Mucosa of rectum (tissue), 2 donors: ENCODE results near the gene CALML5.

ENCODE experiments used
- H3K27ac ChIP-seq, 2 donors: one replicate each; pipeline ENCODE4 v1.7.0; 2013; ENCODE audit warnings: inconsistent platforms in 2 of 2, low read depth in 2 of 2, low read length in 2 of 2
- H3K27me3 ChIP-seq, 2 donors: one replicate each; pipeline ENCODE4 v1.7.0; 2013; ENCODE audit warnings: low read length in 2 of 2; ENCODE audit not compliant: control insufficient read depth in 2 of 2, insufficient read depth in 2 of 2
- H3K36me3 ChIP-seq, 2 donors: one replicate each; pipeline ENCODE4 v1.7.0; 2013; ENCODE audit warnings: low read length in 2 of 2; ENCODE audit not compliant: control insufficient read depth in 2 of 2, insufficient read depth in 2 of 2
- H3K4me1 ChIP-seq, 2 donors: one replicate each; pipeline ENCODE4 v1.7.0; 2013; ENCODE audit warnings: low read length in 2 of 2, mild to moderate bottlenecking in 1 of 2; ENCODE audit not compliant: control insufficient read depth in 2 of 2, insufficient read depth in 2 of 2
- H3K4me3 ChIP-seq, 2 donors: one replicate each; pipeline ENCODE4 v1.7.0; 2013; ENCODE audit warnings: low read length in 2 of 2
- H3K9ac ChIP-seq, 2 donors: one replicate each; pipeline ENCODE4 v1.7.0; 2013; ENCODE audit warnings: low read length in 2 of 2, low read depth in 1 of 2, mild to moderate bottlenecking in 1 of 2
- H3K9me3 ChIP-seq, 2 donors: one replicate each; pipeline ENCODE4 v1.7.0; 2013; ENCODE audit warnings: low read length in 2 of 2; ENCODE audit not compliant: control insufficient read depth in 2 of 2
- donor health status: healthy.
- donor health status: Normal muscosa, but diverticular disease.

The CALML5 gene

DNA sequence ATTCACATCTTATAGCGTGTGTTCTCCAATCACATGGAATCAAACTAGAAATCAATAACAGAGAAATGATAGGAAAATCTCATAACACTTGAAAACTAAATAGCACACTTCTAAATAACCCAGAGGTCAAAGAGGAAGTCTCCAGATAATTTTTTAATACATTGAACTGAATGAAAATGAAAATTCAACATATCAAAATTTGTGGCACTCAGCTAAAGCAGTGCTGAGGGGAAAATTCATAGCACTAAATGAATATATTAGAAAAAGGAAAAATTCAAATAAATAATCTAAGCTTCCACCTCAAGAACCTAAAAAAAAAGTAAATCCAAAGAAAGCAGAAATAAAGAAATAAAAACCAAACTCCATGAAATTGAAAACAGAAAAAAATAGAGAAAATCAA lies 42.7 kb upstream of the CALML5 start:
- Histone ChIP-seq H3K27ac (no peak overlapping the region), H3K36me3 (no peaks in the 10 kb centered on the region), H3K4me1 (peaks cover 28 to 38% of the 10 kb centered on the region in 2 donors), H3K4me3 (no peak overlapping the region), H3K9ac (no peak overlapping the region), H3K27me3 (no peaks in the 10 kb centered on the region), H3K9me3 (no peaks in the 10 kb centered on the region)

DNA sequence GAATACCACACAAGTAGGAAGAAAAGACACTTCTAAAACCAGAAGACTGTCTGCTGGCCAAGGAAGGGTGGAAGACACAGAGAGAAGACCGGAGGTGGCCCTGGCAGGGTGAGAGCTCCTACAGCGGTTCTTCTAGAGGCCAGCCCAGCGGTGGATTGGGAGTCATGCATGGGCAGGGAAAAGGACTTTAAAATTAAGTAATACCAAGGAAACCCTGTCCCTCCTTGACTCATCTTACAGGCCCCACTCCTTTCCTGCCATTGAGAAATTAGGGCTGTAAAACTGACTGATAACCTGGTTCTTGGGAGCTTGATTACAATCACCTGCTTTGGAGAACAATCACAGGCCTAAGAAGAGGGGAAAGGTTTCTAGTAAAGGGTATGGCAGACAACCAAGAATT lies 41.5 kb upstream of the CALML5 start:
- H3K4me1 ChIP-seq, result peaks cover 17 to 26% of the 10 kb centered on the region in 2 donors
- no peak overlapping the region for H3K4me3 ChIP-seq
- no peaks in the 10 kb centered on the region for H3K36me3 ChIP-seq
- H3K9me3 ChIP-seq, result no peaks in the 10 kb centered on the region
- H3K27me3 ChIP-seq, result no peaks in the 10 kb centered on the region
- no peak overlapping the region for H3K9ac ChIP-seq
- no peak overlapping the region for H3K27ac ChIP-seq

DNA sequence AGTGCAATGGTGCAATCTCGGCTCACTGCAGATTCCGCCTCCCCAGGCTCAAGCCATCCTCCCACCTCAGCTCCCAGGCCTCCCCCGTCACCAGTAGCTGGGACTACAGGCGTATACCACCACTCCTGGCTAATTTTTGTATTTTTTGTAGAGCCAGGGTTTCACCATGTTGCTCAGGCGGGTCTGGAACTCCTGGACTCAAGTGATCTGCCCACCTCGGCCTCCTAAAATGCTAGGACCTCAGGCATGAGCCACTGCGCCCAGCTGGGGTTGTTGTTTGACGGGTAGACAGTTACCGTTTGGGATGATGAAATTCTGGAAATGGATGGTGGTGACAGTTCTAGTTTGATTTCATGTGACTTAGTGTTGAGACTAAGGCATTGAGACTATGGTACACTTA lies 40.7 kb upstream of the CALML5 start:
- Histone ChIP-seq H3K36me3 (no peaks in the 10 kb centered on the region), H3K9me3 (no peaks in the 10 kb centered on the region), H3K9ac (no peak overlapping the region), H3K27me3 (no peaks in the 10 kb centered on the region), H3K27ac (no peak overlapping the region), H3K4me3 (no peak overlapping the region), H3K4me1 (peaks cover 9 to 18% of the 10 kb centered on the region in 2 donors)

DNA sequence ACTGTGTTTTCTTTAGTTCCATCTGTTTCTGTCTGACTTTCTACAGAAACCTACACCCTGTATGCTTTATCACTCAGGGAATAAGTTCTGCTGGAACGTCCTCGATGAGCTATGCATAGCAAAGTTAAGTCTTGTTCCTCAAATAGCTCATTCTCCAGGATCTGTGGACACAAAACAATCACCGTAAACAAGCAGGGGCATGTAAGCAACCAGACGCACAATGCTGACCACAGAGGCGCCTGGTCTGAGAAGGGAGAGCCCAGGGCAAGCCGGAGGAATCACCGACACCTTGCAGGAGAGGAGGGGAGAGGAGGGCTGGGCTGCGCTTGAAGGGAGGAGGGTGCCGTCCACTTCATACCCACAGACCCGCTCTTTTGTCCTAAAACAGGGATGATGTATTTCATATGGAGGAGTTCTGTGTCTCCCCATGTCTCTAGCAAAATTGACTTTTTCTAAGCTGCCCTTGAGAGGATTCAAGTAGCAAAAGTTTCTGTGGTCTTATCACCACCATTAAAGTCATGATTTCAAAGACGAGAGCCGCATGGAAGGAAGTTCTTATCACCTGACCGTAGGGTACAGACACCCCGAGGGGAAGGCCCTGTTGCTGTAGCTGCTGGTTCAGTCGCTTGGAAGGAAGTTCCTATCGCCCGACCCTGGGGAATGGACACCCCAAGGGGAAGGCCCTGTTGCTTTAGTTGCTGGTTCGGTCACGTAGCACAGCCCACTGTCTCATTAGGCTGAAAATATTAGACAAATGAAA lies 39.7 kb upstream of the CALML5 start:
- Histone ChIP-seq H3K27ac (no peak overlapping the region), H3K4me1 (peaks cover under 1 to 9% of the 10 kb centered on the region in 2 donors), H3K4me3 (no peak overlapping the region), H3K9ac (no peak overlapping the region), H3K27me3 (no peaks in the 10 kb centered on the region), H3K36me3 (no peaks in the 10 kb centered on the region), H3K9me3 (no peaks in the 10 kb centered on the region)

DNA sequence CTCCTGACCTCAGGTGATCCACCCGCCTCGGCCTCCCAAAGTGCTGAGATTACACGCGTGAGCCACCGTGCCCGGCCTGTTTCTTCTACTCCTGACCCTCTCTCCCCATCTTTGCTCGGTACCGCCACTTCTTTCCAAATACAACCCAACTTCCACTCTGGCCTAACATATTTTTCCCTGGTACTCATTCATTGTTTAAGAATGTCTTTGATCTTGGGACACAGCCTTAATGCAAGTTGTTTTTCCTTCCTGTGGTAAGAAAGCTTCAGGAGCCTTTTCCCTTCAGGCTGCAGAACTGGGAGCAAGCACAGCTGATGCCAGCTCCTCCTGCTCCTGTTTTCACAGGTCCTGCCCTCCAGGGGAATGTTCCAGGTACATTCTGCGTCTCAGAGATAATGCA lies 39.1 kb upstream of the CALML5 start:
- no peaks in the 10 kb centered on the region for H3K27me3 ChIP-seq
- H3K4me1 ChIP-seq, result peaks cover 0 to 8% of the 10 kb centered on the region in 2 donors
- H3K9me3 ChIP-seq, result no peaks in the 10 kb centered on the region
- no peak overlapping the region for H3K9ac ChIP-seq
- H3K4me3 ChIP-seq, result no peak overlapping the region
- H3K36me3 ChIP-seq, result no peaks in the 10 kb centered on the region
- H3K27ac ChIP-seq, result no peak overlapping the region

DNA sequence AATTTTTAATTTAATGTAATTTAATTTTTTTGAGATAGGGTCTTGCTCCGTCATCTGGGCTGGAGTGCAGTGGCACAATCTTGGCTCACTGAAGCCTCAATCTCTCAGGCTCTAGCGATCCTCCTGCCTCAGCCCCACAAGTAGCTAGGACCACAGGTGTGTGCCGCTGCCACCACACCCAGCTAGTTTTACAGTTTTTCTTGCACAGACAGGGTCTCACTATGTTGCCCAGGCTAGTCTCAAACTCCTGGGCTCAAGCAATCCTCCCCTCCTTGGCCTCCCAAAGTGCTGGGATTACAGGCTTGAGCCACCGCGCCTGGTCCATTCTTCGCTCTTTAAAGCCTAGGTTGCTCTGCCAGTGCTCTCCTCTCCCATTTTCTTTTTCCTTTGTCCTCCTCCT lies 38.3 kb upstream of the CALML5 start:
- Histone ChIP-seq H3K9ac (no peak overlapping the region), H3K36me3 (no peaks in the 10 kb centered on the region), H3K9me3 (no peaks in the 10 kb centered on the region), H3K27ac (no peak overlapping the region), H3K4me1 (peaks cover 0 to 5% of the 10 kb centered on the region in 2 donors), H3K27me3 (no peaks in the 10 kb centered on the region), H3K4me3 (no peak overlapping the region)

DNA sequence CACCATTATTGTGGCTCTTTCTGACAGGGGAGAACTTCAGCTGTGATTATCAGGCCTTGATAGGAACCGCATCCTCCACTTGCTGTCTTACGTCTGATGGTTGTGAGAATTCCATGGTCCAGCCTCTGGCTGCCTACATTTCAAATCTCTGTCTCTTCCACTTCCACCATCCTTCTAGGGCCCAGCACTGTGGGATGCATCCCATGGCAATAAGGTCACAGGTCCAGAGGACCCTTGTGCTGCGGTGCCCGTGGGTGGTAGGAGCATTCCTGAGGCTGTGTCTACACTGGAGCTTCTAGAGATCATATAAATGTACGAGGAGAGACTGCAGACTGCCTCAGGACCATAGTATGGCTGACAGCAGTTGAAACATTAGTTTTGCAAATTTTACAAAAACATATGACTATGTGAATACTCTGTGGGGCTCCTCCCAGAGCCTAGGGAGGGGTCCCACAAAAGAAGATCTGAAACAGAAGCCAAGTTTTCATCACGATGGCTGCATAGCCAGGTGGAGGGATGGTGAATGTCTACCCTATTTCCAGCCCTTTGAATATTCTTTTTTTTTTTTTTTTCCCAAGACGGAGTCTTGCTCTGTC lies 37.2 kb upstream of the CALML5 start:
- Histone ChIP-seq H3K9ac (no peak overlapping the region), H3K27me3 (no peaks in the 10 kb centered on the region), H3K4me1 (peaks cover 0 to 5% of the 10 kb centered on the region in 2 donors), H3K4me3 (no peak overlapping the region), H3K9me3 (no peaks in the 10 kb centered on the region), H3K27ac (no peak overlapping the region), H3K36me3 (no peaks in the 10 kb centered on the region)

DNA sequence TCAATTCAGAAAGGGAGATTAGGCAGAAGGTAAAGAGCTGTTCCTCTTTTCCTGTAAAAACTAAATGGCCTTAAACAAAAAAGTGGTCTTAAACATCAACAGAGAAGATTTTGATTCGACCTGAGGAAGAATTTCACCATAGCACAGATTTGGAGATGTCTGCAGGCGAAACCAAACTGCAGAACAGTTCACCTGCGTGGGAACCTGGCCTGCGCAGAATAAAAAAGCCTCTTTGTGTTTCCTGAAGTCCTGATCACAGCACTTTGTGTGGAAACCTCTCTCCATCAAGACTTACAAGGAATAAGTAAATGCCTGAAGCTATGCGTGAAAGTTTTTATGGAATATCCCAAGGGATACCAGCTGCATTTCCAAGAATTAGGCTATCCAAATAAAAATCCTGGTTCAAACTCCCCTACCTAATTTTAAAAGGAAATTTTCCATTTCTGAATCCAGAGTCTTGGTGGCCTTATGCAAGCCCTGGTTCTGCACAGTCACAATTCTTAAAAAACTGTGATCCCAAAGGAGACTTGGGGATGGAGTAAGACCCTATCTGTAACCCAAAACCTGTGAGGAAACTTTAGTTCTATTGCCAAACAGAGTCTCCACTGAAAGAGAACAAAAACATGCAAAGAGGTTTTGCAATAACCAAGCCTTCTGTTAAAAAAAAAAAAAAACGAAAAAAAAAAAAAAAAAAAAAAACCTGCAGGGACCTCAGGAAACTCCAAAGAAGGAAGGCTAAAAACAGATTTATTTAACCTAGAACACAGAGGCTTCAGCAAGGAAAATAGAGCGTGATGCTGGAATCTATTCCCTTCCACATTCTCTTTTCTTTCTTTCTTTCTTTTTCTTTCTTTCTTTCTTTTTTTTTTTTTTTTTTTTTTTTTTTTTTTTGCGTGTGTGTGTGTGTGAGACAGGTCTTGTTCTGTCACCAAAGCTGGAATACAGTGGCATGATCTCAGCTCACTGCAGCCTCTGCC lies 35.8 kb upstream of the CALML5 start:
- Histone ChIP-seq H3K4me3 (no peak overlapping the region), H3K36me3 (no peaks in the 10 kb centered on the region), H3K27ac (no peak overlapping the region), H3K9me3 (no peaks in the 10 kb centered on the region), H3K27me3 (no peaks in the 10 kb centered on the region), H3K9ac (no peak overlapping the region), H3K4me1 (no peaks in the 10 kb centered on the region)

DNA sequence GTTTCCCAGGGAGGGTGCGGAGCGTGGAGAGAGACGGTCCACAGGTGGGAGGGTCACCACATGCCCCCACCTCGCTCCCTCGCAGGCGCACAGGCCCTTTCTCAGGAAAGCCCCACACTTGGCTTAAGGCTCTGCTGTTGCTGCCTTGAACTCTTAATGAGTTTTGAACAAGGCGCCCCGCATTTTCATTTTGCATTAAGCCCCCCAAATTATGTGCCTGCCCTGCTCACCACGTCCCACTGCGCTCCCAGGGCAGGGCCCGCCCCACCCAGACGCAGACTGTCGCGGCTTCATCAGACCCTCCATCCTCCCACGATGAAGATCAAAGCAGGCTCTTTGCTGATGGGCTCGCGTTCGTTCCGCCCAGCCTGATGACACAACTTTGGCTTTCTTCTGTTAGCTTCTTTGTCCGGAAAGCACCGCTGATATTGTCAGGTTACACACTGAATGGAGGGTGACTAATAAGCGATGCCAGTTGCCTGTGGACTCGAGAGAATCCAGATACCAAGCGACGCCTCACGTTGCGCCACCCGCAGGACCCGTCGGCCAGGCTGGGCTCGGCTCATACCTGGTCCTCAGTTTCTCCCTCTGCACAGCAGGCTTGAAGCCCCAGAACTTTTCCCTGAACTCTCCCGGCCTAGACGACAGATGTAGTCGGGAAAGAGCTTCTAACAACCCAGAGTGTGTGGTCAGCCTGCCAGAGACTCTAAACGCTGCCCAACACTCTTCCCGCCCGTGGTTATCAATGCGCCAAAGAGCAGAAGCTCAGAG lies 34.9 kb upstream of the CALML5 start:
- no peaks in the 10 kb centered on the region for H3K4me1 ChIP-seq
- no peak overlapping the region for H3K9ac ChIP-seq

More for the DNA sequence above, 34.9 kb upstream of the CALML5 start:
- H3K4me3 ChIP-seq, result no peak overlapping the region
- H3K27ac ChIP-seq, result no peak overlapping the region
- H3K27me3 ChIP-seq, result no peaks in the 10 kb centered on the region
- no peaks in the 10 kb centered on the region for H3K9me3 ChIP-seq
- no peaks in the 10 kb centered on the region for H3K36me3 ChIP-seq
